Tibial nerve (tissue), 4 donors: ENCODE measurements around the gene DNAJC15.

Experiments
- EP300 ChIP-seq, 2 donors: sonication (generic); formaldehyde crosslinking; IDR thresholded peaks; one replicate each; pipeline ENCODE4 v1.6.1; 2017; ENCODE audit warnings: antibody characterized with exemption in 2 of 2, mild to moderate bottlenecking in 1 of 2
- TF ChIP-seq, protein P1 (sequence below), 5 experiments: fragments of 200-600 bp in 3 of 5; fragments of 450-650 bp in 2 of 5; sonication (generic) in 3 of 5; IDR thresholded peaks; one replicate each; pipeline ENCODE4 v1.5.1; 2016 to 2019; ENCODE audit warnings: antibody characterized with exemption in 5 of 5, mild to moderate bottlenecking in 3 of 5, moderate library complexity in 2 of 5

DNA sequence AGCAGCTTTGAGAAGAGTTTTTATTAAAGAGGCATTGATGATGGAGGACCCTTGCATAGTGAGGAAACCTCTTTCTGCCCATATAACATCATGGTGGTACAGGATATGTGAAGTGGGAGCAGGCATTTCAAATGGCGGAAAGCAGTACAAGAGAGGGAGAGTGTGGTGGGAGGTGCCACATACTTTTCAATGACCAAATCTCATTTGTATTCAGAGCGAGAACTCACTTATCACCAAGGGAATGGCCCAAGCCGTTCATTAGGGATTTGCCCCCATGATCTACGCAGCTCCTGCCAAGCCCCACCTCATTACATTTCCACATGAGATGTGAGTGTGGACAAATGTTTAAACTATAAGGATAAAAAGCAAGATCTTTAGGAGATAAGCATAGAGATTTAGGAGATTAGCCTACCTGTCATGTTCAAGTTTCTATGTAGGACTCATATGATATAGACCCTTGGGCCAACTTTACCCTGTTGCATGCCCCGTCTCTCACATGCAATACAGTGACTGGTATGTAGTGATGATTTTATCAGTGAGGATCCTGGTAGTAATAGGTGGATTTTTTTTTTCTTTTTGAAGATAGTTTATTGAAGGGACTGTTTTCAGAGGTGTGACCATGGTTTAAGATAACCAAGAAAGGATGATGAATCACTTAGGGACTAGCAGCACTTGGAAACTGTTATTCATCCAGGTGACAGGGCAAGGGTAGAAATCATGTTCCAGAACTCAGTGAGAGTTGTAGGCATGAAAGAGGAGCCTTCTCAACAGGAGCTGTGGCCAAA is 38.3 kb downstream of the DNAJC15 start:
- TF ChIP-seq EP300 (IDR thresholded peaks at IDR 0.05) = no peak
- TF ChIP-seq, protein P1, sequence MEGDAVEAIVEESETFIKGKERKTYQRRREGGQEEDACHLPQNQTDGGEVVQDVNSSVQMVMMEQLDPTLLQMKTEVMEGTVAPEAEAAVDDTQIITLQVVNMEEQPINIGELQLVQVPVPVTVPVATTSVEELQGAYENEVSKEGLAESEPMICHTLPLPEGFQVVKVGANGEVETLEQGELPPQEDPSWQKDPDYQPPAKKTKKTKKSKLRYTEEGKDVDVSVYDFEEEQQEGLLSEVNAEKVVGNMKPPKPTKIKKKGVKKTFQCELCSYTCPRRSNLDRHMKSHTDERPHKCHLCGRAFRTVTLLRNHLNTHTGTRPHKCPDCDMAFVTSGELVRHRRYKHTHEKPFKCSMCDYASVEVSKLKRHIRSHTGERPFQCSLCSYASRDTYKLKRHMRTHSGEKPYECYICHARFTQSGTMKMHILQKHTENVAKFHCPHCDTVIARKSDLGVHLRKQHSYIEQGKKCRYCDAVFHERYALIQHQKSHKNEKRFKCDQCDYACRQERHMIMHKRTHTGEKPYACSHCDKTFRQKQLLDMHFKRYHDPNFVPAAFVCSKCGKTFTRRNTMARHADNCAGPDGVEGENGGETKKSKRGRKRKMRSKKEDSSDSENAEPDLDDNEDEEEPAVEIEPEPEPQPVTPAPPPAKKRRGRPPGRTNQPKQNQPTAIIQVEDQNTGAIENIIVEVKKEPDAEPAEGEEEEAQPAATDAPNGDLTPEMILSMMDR (IDR thresholded peaks at IDR 0.05) = no peak
